VCaP (cell line): ENCODE measurements around the gene SOCS6.

Experiments
- H3K27ac ChIP-seq: fragments of 450-650 bp; 2 replicates; pipeline ENCODE4 v1.5.1; 2017
- TF ChIP-seq, protein P1 (sequence below): fragments of 450-650 bp; conservative IDR thresholded peaks from 2 replicates; pipeline ENCODE4 v1.5.1; 2017; ENCODE audit warnings: mild to moderate bottlenecking, moderate library complexity

SOCS6 gene

DNA sequence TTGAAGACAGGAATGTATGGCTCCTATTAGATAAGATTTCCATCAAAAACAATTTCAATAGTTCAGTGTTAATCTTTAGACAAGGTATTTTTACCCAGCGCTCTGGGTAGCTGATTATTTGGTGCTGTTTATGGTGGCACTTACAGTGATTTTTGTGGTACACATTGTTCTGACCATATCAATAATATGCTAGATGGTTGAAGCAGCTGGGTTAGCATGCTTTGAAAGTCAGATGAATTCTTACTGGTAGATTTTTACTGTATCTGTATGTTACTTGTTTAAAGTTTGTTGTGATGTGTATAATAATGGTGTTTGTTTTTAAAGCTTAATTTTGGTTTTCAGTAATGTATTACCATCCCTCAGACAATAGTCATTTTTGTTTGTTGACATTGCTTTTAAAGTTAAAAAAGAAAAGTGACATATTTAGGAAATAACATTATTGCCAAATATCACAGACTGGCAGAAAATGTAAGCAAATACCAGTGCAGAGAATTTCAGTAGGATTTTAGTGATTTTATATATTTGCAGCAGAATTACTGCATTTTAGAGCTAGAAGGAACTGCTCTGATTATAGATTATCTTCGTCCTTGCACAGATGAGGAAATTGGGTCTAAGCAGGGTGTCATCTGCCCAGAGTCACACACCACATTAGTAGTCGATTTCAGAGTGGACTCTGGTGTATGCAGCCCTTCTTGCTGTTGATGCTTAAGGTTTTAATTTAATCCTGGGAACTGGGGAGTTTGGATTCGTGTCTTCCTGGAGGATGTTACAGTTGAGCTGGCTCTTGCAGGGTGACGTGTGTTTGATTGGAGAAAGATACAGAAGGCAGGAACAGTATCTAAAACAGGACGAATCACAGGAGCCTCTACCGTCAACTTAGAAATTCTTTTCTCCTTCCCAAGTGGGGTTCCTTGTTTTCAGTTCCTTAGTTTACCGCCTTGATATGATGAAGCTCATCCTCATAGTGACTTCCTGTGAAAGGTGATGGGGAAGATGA is 6.6 kb downstream of the SOCS6 start:
- TF ChIP-seq, protein P1, sequence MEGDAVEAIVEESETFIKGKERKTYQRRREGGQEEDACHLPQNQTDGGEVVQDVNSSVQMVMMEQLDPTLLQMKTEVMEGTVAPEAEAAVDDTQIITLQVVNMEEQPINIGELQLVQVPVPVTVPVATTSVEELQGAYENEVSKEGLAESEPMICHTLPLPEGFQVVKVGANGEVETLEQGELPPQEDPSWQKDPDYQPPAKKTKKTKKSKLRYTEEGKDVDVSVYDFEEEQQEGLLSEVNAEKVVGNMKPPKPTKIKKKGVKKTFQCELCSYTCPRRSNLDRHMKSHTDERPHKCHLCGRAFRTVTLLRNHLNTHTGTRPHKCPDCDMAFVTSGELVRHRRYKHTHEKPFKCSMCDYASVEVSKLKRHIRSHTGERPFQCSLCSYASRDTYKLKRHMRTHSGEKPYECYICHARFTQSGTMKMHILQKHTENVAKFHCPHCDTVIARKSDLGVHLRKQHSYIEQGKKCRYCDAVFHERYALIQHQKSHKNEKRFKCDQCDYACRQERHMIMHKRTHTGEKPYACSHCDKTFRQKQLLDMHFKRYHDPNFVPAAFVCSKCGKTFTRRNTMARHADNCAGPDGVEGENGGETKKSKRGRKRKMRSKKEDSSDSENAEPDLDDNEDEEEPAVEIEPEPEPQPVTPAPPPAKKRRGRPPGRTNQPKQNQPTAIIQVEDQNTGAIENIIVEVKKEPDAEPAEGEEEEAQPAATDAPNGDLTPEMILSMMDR, result no peak
- no peak overlapping the region for H3K27ac ChIP-seq

DNA sequence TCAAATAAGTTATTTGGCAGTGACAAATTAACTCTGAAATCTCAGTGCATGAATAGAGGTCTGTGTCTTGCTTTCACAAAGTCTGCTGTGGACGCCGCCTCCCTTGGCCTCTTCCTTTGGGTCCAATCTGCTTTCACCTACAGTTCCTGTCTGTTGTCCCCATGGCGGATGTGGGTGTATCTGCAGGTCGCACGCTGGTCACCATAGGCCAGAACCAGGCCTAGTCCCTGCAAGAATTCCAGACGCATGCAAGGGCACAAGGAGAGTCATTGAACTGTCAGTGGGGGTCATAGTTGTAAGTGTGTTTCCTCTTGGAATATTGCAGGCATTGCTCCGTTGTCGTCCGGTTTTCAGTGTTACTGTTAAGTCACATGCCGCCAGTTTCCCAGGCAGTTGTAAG is 7.4 kb downstream of the SOCS6 start:
- TF ChIP-seq, protein P1, result no peak
- no peak overlapping the region for H3K27ac ChIP-seq

- TF ChIP-seq, protein P1, result no peak
- H3K27ac ChIP-seq, result no peak overlapping the region
Measured at GRCh38 chr18:70296781-70297180, 7.9 kb downstream of the SOCS6 start.

- TF ChIP-seq, protein P1, result no peak
- no peak overlapping the region for H3K27ac ChIP-seq
Measured at GRCh38 chr18:70299393-70299792, 10.5 kb downstream of the SOCS6 start.

- H3K27ac ChIP-seq, result no peak overlapping the region
- TF ChIP-seq, protein P1, result no peak
Measured at GRCh38 chr18:70301667-70302066, 12.8 kb downstream of the SOCS6 start.

DNA sequence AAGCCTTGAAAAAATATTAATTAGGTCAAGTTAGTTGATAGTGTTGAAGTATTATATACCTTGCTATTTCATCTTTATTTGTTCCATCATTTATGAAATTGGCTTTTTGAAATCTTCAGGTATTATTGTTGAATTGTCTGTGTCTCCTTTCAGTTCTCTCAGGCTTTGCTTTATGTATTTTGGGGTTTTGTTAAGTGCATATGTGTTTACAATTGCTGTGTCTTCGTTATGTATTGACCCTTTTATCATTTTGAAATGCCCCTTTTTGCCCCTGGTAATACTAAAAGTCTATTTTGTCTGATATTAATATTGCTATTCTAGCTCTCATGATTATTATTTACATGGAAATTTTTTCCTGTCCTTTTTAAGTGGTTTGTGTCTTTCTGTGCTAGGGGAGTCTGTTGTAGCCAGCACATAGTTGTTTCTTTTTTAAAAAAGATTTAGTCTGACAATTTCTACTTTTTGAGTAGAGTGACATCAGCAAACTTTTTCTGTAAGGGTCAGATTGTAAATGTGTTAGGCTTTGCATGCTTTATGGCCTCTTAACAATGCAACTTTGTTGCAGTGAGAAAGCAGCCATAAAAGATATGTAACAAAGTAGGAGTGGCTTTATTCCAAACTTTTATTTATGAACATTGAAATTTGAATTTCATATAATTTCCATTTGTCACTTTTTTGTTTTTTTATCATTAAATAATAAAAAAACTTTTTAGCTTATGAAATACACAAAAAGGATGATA is 19.9 kb downstream of the SOCS6 start:
- H3K27ac ChIP-seq, result no peak overlapping the region
- TF ChIP-seq, protein P1, result no peak

- H3K27ac ChIP-seq, result no peak overlapping the region
- TF ChIP-seq, protein P1, result no peak
Measured at GRCh38 chr18:70310560-70311320, 21.9 kb downstream of the SOCS6 start.
